Mucosa of descending colon (tissue), 3 donors: Measurements from ENCODE around the gene NPAS3. TPM values are rescaled to one million over a fixed set of nuclear protein-coding genes. Genes with fewer than 3 reads are reported as not detected.

ENCODE experiments used
- ATAC-seq: fragments of 200-7000 bp; cut with Tn5 transposase; one replicate; pipeline ENCODE4 v1.9.1; 2020; ENCODE audit warnings: mild to moderate bottlenecking, moderate library complexity
- DNase-seq, 3 donors: peaks; one replicate each; pipeline ENCODE4 v3.0.0-alpha.2; 2020
- H3K36me3 ChIP-seq: fragments of 200-600 bp; one replicate; pipeline ENCODE4 v1.8.0; 2021; ENCODE audit warnings: low read depth, mild to moderate bottlenecking
- H3K4me1 ChIP-seq: fragments of 200-600 bp; one replicate; pipeline ENCODE4 v1.8.0; 2021; ENCODE audit warnings: low read depth, mild to moderate bottlenecking
- H3K4me3 ChIP-seq: fragments of 200-600 bp; one replicate; pipeline ENCODE4 v1.8.0; 2021; ENCODE audit warnings: mild to moderate bottlenecking
- H3K9me3 ChIP-seq: fragments of 200-600 bp; one replicate; pipeline ENCODE4 v1.8.0; 2021; ENCODE audit warnings: mild to moderate bottlenecking
- CTCF ChIP-seq: fragments of 200-600 bp; IDR thresholded peaks from one replicate; pipeline ENCODE4 v1.8.0; 2022; ENCODE audit warnings: antibody characterized with exemption, mild to moderate bottlenecking
- intact Hi-C, 2 donors: fragments of 100-400 bp; cut with DNase I in 1 of 2; cut with micrococcal nuclease in 1 of 2; formaldehyde crosslinking; loops; one replicate each; pipeline versions ENCODE4 v1.11.0 to v1.11.1; 2022; cut with DNase I, micrococcal nuclease
- total RNA-seq, 3 donors: library from RNA; stranded (reverse); fragmentation: NEBNext Ultra II Directional in 2 of 3; extraction: Animal tissue kit (Norgen Biotek cat#: 25700) in 2 of 3; gene quantifications; one replicate each; pipeline versions ENCODE4 v1.2.1 to v1.2.4, GENCODE V29; 2021 to 2023
- donor health status: DM: no; HTN: no; CAD: no; lungs with moderate emphysema.
- donor health status: DM: no; HTN: no; CAD: no.
- donor health status: DM: no; HTN: yes; CAD: no.

Gene NPAS3
- total RNA-seq, 3 donors from 2014 or later: 0.65 to 9.7 (median 2.0) TPM

GRCh38 chr14:33357225-33358010 lies 418.7 kb downstream of the NPAS3 start:
- no peak for TF ChIP-seq CTCF
- no peaks in the 10 kb centered on the region for H3K36me3 ChIP-seq
- no peak overlapping the region for H3K4me3 ChIP-seq
- ATAC-seq (peak; percentile 88), DNase-seq (peak; percentile 38 to 81 (median 45))
- no peaks in the 10 kb centered on the region for H3K9me3 ChIP-seq
- intact Hi-C loops: no loop called here
- H3K4me1 ChIP-seq: peaks cover 4% of the 10 kb centered on the region

GRCh38 chr14:33359288-33359881 lies 420.7 kb downstream of the NPAS3 start:
- DNase-seq (peak in 1 of 3 donors; percentile 34), ATAC-seq (peak; percentile 58)
- Histone ChIP-seq H3K4me3 (no peak overlapping the region), H3K9me3 (no peaks in the 10 kb centered on the region), H3K4me1 (peaks cover 4% of the 10 kb centered on the region), H3K36me3 (no peaks in the 10 kb centered on the region)
- TF ChIP-seq CTCF: no peak
- intact Hi-C loops: no loop called here

- ATAC-seq (no peak), DNase-seq (no peak)
- TF ChIP-seq CTCF: no peak
- Histone ChIP-seq H3K36me3 (no peaks in the 10 kb centered on the region), H3K9me3 (no peaks in the 10 kb centered on the region), H3K4me3 (no peak overlapping the region), H3K4me1 (no peaks in the 10 kb centered on the region)
- intact Hi-C loops: no loop called here
Measured at GRCh38 chr14:33362934-33363333, 424.3 kb downstream of the NPAS3 start.

GRCh38 chr14:33363682-33364081 lies 425.0 kb downstream of the NPAS3 start:
- no peak for TF ChIP-seq CTCF
- Histone ChIP-seq H3K4me1 (no peaks in the 10 kb centered on the region), H3K9me3 (no peaks in the 10 kb centered on the region), H3K4me3 (no peak overlapping the region), H3K36me3 (no peaks in the 10 kb centered on the region)
- no peak for ATAC-seq
- no peak for DNase-seq
- intact Hi-C loops: no loop called here

GRCh38 chr14:33364466-33364865 lies 425.8 kb downstream of the NPAS3 start:
- ATAC-seq (no peak), DNase-seq (no peak)
- no peak overlapping the region for H3K4me3 ChIP-seq
- H3K9me3 ChIP-seq: no peaks in the 10 kb centered on the region
- no peaks in the 10 kb centered on the region for H3K36me3 ChIP-seq
- H3K4me1 ChIP-seq: no peaks in the 10 kb centered on the region
- no peak for TF ChIP-seq CTCF
- intact Hi-C loops: no loop called here
